NB4 (cell line): ENCODE data around the gene IRX6.

Source experiments
- DNase-seq: peaks from one replicate; pipeline ENCODE4 v3.0.0; 2010; ENCODE audit warnings: low read depth
- H3K4me3 ChIP-seq: one replicate; pipeline ENCODE4 v1.5.1; 2011; ENCODE audit warnings: mild to moderate bottlenecking, low read depth, low read length, moderate library complexity
- CTCF ChIP-seq: IDR thresholded peaks from one replicate; pipeline ENCODE4 v1.5.1; 2012; ENCODE audit warnings: low read depth, low read length
- MAX ChIP-seq: IDR thresholded peaks from 2 replicates; pipeline ENCODE4 v1.6.1; 2011; ENCODE audit warnings: low read depth, low read length
- MYC ChIP-seq: IDR thresholded peaks from 2 replicates; pipeline ENCODE4 v1.6.1; 2011; ENCODE audit warnings: low read depth, low read length
- POLR2A ChIP-seq: IDR thresholded peaks from 2 replicates; pipeline ENCODE4 v1.6.1; 2011; ENCODE audit warnings: mild to moderate bottlenecking; ENCODE audit not compliant: insufficient read length; ENCODE audit errors: extremely low read depth

IRX6 gene

GRCh38 chr16:55357241-55357640 is 33.2 kb downstream of the IRX6 start:
- peak; percentile 63 for DNase-seq
- H3K4me3 ChIP-seq, result no peak overlapping the region
- no peak for TF ChIP-seq MYC
- no peak for TF ChIP-seq CTCF
- TF ChIP-seq POLR2A, result no peak
- no peak for TF ChIP-seq MAX

GRCh38 chr16:55359946-55360345 is 35.9 kb downstream of the IRX6 start:
- TF ChIP-seq CTCF, result no peak
- no peak for TF ChIP-seq POLR2A
- TF ChIP-seq MYC, result no peak
- TF ChIP-seq MAX, result no peak
- no peak overlapping the region for H3K4me3 ChIP-seq
- no peak for DNase-seq

- no peak overlapping the region for H3K4me3 ChIP-seq
- no peak for DNase-seq
- TF ChIP-seq POLR2A (no peak), CTCF (no peak), MYC (no peak), MAX (no peak)
These were observed 40.8 kb downstream of the IRX6 start for GRCh38 chr16:55364811-55365210.

- TF ChIP-seq CTCF (no peak), MYC (no peak), POLR2A (no peak), MAX (no peak)
- H3K4me3 ChIP-seq, result no peak overlapping the region
- no peak for DNase-seq
These were observed 43.4 kb downstream of the IRX6 start for GRCh38 chr16:55367301-55367811.

- DNase-seq, result peak; percentile 44
- TF ChIP-seq CTCF (no peak), POLR2A (no peak), MYC (no peak), MAX (no peak)
- no peak overlapping the region for H3K4me3 ChIP-seq
These were observed 44.0 kb downstream of the IRX6 start for GRCh38 chr16:55367866-55368603.
